HG02610 (cell line): ENCODE measurements around the gene GRHL1.

Experiments
- ATAC-seq: cut with Tn5 transposase; IDR thresholded peaks from one replicate; pipeline ENCODE4 v1.9.1; 2021; ENCODE audit warnings: mild to moderate bottlenecking, moderate library complexity; ENCODE audit not compliant: unreplicated experiment

Gene GRHL1

GRCh38 chr2:9971105-9971818, 19.8 kb downstream of the GRHL1 start:
- no peak for ATAC-seq

GRCh38 chr2:9971890-9972289, 20.4 kb downstream of the GRHL1 start:
- no peak for ATAC-seq

DNA sequence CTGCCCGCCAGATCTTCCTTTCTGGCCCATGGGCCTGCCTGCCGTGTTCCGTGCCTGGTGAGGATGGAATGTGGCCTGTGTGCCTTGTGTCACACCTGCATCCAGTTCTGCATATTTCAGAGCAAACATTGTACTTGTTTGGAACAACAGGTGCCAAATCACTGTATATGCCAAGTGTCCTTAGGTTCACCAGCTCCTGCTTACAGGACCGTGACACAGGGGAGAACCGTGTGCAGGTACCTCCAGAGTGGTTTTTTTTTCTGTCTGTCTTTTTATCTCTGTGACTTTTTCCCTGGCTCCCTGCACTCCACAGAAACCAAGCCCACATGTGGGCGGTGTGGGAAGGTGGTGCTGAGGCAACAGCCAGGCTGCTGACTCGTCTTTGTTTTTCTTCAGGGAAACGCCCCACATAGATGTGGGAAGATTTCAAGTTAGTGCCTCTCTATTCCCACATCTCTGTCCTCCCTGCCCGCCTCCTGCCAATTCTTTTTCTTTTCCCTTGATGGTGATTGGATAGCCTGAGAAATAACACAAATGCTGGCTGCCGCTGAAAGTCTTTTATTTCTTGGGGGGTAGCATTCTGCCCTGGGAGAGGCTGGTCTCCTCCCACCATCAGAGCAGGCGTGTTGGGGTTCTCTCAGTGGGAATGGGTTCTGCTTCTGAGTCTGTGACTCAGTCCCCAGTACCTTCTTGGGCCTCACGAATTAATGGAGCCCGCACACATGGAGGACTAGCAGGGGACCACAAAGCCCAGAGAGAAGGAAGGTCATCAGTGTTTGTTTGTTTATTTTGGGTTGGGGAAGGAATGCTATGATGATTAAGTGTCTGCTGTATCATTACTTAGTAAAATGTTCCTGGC, 21.4 kb downstream of the GRHL1 start:
- no peak for ATAC-seq

- no peak for ATAC-seq
Observed at GRCh38 chr2:9973690-9974089, 22.2 kb downstream of the GRHL1 start.

DNA sequence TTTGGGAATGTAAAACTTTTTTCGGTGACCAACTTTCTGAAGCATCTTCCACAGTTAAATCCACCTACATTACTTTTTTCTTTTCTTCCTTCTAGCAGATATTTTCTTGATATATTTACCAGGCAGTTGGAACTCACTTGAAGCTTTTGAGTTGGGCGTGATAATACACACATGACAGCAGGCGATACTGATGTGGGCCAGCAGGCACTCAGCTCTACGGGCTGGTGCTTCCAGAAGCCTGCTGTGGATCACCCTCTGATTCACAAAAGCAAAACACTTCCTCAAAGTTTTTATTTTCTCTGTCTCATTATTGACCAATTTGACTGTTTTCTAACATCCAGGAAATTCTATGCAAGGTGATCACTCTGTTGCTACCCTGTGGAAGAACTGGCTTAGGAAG, 22.9 kb downstream of the GRHL1 start:
- ATAC-seq = no peak

GRCh38 chr2:9975328-9975727, 23.8 kb downstream of the GRHL1 start:
- no peak for ATAC-seq

DNA sequence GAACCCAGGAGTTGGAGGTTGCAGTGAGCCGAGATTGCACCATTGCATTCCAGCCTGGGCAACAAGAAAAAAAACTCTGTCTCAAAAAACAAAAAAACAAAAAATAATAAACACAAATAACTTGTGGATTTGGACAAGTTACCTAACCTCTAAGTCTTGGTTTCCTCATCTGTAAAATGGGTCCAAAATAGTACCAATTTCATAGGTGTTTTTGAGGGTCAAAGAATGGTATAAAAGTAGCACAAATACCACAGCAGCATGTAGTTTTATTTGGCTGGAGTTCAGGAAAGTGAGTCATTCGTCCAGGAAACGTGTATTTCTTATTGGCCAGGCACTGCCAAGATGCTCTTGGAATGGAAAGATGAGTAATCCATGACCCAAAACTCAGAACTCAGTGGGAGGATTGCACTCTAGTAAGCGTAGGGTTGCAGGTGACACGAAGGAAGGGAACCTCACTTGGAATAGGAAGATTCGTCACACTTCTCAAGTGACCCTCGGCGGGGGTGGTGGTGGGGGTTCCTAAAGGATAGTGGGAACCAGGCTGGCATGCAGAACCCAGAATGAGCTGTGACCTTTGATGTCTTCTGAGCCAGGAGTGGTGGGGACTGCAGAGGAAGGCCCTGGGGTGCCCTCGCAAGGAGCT, 24.4 kb downstream of the GRHL1 start:
- ATAC-seq = no peak

- no peak for ATAC-seq
Observed at GRCh38 chr2:9979977-9980376, 28.5 kb downstream of the GRHL1 start.

- ATAC-seq = no peak
Observed at GRCh38 chr2:9980520-9980919, 29.0 kb downstream of the GRHL1 start.

GRCh38 chr2:9981655-9982054, 30.2 kb downstream of the GRHL1 start:
- ATAC-seq = no peak

DNA sequence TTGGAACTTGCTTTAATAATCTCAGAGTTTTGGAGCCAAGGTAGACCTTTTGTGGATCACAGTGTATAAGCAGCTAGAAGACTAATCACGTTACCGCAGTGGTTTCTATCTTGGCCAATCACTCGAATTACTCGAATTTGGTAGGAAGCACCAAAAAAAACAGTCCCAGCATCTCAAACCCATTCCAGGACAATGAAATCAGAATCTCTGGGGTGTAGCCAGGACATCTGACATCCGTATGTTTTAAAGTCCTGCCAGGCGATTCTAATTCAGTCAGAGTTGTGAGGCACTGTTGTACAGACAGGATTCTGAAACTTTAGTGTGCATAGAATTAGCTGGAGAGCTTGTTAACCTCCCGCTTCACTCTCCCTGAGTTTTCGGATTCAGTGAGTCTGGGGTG, 30.8 kb downstream of the GRHL1 start:
- ATAC-seq = no peak

GRCh38 chr2:9982891-9983290, 31.4 kb downstream of the GRHL1 start:
- no peak for ATAC-seq

GRCh38 chr2:9983401-9984216, 32.1 kb downstream of the GRHL1 start:
- no peak for ATAC-seq

DNA sequence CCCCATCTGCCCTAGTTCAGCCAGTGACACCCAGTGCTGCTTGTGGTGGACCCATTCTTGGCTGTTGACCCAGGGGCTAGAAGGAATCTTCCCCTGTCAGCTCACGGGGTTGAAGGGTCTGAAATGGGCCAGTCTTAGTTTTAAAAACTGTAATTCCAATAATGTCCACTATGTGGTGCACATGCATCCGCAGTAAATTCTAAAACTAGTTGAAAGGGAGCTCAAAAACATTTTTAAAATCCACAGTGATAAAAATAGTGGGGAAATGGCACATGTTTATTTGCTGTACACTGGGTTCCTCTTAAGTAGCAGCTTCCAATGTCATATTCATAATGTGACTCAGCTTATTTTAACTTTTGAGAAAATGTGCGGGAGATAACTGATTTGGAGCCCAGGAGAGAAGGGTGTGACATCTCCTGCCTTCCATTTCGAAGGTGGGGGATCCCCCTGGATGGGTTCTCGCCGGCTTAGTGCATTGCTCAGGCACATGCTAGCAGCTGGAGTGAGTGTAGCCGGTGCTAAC, 32.8 kb downstream of the GRHL1 start:
- no peak for ATAC-seq

DNA sequence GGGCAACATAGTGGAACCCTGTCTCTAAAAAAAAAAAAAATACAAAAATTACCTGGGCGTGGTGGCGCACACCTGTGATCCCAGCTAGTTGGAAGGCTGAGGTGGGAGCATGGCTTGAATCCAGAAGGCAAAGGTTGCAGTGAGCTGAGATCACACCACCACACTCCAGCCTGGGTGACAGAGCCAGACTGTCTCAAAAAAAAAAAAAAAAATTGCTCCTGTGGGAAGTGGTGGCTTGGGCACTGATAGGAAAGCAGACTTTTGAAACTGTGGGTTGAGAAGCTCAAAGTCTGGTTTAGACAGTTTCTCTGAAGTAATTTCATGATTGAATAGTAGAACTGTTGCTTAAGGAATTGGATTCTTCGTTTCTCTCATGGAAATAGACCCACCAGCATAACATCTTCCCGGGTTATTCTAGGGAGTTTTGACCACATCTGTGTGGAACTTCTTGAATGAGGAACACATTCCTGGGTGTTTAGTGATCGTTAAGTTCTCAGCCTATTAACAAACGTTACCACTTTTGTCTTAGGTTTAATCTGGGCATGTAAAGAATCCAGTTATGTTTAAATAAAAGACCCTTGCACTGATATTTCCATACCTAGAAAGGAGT, 33.5 kb downstream of the GRHL1 start:
- no peak for ATAC-seq

GRCh38 chr2:9985531-9986328, 34.2 kb downstream of the GRHL1 start:
- no peak for ATAC-seq

GRCh38 chr2:9988320-9988719, 36.8 kb downstream of the GRHL1 start:
- ATAC-seq = no peak

DNA sequence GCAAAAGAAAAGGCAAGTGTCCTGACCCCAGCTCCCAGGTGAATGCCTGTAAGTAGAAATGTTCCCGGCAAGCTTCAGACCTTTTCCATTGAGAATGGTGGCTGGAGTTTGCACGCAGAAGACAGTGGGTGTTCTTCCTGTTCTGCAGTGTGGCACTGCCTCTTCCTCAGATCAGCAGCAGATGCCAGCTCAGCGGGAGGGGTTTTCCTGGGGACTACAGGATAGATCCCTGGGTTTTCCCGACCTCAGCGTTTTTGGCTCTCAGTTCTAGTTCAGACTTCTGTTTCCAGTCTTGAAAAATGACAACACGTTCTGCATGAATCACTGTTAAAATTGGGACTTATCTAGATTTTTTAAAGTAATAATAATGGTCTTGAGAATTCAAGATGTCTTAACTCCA, 39.2 kb downstream of the GRHL1 start:
- ATAC-seq = no peak

- no peak for ATAC-seq
Observed at GRCh38 chr2:9991221-9991620, 39.7 kb downstream of the GRHL1 start.
